Measurements from ENCODE around the gene COQ2.

GRCh38 chr4:83224502-83225197 lies 59.9 kb downstream of the COQ2 start:
- no peak for TF ChIP-seq CTCF (IDR thresholded peaks at IDR 0.05)
- TF ChIP-seq POLR2A (IDR thresholded peaks at IDR 0.05): no peak
